ENCODE results near the gene MYH7. TPM values are rescaled to one million over a fixed set of nuclear protein-coding genes. Genes with fewer than 3 reads are reported as not detected.

Gene MYH7
- polyA plus RNA-seq, 1 of the 3 experiments (the other 2 are of a cell fraction): not detected

DNA sequence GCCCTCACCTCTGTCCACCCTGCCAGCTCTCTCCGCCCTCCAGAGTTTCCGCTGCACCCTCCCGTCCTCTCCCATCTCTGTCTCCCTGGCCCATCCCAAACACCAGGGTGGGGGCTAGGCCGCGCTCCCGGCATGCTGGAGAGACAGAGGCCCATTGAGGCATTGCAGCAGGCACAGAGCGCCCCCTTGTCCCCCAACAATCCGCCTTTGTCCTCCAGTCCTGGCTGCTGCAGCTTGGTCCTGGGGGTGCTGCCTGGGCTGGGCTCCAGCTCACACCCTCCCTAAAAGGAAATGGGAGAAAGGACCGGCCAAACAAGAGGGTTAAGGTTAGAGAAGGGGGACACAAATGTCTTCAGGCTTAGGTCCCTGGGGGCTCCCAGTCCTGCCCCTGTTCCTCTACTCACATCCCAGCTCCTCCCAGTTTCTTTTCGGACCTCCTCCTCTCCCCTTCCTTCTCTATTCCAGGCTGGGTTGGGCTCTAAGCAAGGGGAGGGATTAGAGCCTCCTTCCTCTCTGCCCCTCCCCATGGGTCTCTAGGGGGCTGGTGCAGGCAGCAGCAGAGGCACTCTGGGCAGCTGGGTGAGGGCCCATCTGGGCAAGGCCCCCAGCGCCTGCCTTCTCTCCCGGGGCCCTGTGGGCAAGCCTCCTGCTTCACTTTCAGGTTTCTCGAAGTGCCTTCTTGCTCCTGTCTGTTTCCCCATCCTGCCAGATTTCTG, 58.8 kb downstream of the MYH7 start, which contains the start of gene CMTM5:
TSS of gene CMTM5 (plus strand) at position 565 of the 716 bp plus-strand sequence. CDS start 206 bp downstream, outside the sequence.
- Histone ChIP-seq H3K9me3 (no peaks in the 10 kb centered on the region), H3K4me2 (no peak within 1 kb of the TSS), H3K4me1 (ENCODE audit: control insufficient read depth in 1 of 2, insufficient read depth in 2 of 2, low read depth in 1 of 2, low read length in 1 of 2) (peaks cover 0 to 3% of the 10 kb centered on the region in 2 experiments; a peak in 1 of 4 replicates), H3K27ac (ENCODE audit: low read depth in 2 of 2, low read length in 1 of 2) (no peak within 1 kb of the TSS), H2AFZ (ENCODE audit: low read depth) (no peak within 1 kb of the TSS), H3K9ac (no peak within 1 kb of the TSS), H3K4me3 (ENCODE audit: low read depth in 2 of 2, low read length in 1 of 2) (no peak within 1 kb of the TSS), H4K20me1 (ENCODE audit: insufficient read depth) (no peaks in the 10 kb centered on the region), H3K36me3 (replicated peaks in 1 of 2; ENCODE audit: control insufficient read depth in 1 of 2, insufficient read depth in 2 of 2, low read length in 1 of 2) (no peaks in the 10 kb centered on the region), H3K9me2 (no peaks in the 10 kb centered on the region), H3F3A (replicated peaks; ENCODE audit: insufficient read depth) (no peaks in the 10 kb centered on the region), H3K79me2 (ENCODE audit: insufficient read depth) (no peaks in the 10 kb centered on the region), H3K27me3 (ENCODE audit: insufficient read depth) (peaks cover 2% of the 10 kb centered on the region)
- TF ChIP-seq JUND (IDR thresholded peaks at IDR 0.05) (no peak), CHD2 (IDR thresholded peaks at IDR 0.05; ENCODE audit: low read length, partially characterized antibody) (no peak), GABPA (IDR thresholded peaks at IDR 0.05; ENCODE audit: low read depth) (no peak), NFIC (IDR thresholded peaks at IDR 0.05; ENCODE audit: borderline replicate concordance) (no peak), GATA2 (CRISPR knock-in tag; IDR thresholded peaks at IDR 0.05) (no peak), RXRA (IDR thresholded peaks at IDR 0.05; ENCODE audit: borderline replicate concordance, low read depth) (no peak), ELF1 (IDR thresholded peaks at IDR 0.05) (no peak), POLR2AphosphoS5 (IDR thresholded peaks at IDR 0.05; ENCODE audit: low read depth, low read length) (no peak)
- TF ChIP-seq, protein P1, sequence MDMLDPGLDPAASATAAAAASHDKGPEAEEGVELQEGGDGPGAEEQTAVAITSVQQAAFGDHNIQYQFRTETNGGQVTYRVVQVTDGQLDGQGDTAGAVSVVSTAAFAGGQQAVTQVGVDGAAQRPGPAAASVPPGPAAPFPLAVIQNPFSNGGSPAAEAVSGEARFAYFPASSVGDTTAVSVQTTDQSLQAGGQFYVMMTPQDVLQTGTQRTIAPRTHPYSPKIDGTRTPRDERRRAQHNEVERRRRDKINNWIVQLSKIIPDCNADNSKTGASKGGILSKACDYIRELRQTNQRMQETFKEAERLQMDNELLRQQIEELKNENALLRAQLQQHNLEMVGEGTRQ (IDR thresholded peaks at IDR 0.05; ENCODE audit: borderline replicate concordance, low read depth, low read length): no peak
- TF ChIP-seq, protein P2, sequence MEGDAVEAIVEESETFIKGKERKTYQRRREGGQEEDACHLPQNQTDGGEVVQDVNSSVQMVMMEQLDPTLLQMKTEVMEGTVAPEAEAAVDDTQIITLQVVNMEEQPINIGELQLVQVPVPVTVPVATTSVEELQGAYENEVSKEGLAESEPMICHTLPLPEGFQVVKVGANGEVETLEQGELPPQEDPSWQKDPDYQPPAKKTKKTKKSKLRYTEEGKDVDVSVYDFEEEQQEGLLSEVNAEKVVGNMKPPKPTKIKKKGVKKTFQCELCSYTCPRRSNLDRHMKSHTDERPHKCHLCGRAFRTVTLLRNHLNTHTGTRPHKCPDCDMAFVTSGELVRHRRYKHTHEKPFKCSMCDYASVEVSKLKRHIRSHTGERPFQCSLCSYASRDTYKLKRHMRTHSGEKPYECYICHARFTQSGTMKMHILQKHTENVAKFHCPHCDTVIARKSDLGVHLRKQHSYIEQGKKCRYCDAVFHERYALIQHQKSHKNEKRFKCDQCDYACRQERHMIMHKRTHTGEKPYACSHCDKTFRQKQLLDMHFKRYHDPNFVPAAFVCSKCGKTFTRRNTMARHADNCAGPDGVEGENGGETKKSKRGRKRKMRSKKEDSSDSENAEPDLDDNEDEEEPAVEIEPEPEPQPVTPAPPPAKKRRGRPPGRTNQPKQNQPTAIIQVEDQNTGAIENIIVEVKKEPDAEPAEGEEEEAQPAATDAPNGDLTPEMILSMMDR (IDR thresholded peaks at IDR 0.05): no peak
- TF ChIP-seq, protein P3, sequence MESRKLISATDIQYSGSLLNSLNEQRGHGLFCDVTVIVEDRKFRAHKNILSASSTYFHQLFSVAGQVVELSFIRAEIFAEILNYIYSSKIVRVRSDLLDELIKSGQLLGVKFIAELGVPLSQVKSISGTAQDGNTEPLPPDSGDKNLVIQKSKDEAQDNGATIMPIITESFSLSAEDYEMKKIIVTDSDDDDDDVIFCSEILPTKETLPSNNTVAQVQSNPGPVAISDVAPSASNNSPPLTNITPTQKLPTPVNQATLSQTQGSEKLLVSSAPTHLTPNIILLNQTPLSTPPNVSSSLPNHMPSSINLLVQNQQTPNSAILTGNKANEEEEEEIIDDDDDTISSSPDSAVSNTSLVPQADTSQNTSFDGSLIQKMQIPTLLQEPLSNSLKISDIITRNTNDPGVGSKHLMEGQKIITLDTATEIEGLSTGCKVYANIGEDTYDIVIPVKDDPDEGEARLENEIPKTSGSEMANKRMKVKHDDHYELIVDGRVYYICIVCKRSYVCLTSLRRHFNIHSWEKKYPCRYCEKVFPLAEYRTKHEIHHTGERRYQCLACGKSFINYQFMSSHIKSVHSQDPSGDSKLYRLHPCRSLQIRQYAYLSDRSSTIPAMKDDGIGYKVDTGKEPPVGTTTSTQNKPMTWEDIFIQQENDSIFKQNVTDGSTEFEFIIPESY (IDR thresholded peaks at IDR 0.05; ENCODE audit: borderline replicate concordance, low read depth): no peak
- 76% methylated on average over 13 of the region's 13 CpGs for WGBS (ENCODE audit: low lambda C conversion rate)
- no peak for DNase-seq
- ChIA-PET CTCF (interaction anchor here (0.8 to 8.2 kb wide), 4 partner anchors 50 to 256 kb away, joined by 3 to 179 read pairs (median 3); partner anchors contain the start of gene PABPN1), POLR2A (interaction anchor here (3.1 kb wide), 1 partner anchor 11 kb away, joined by 13 read pairs; the partner anchor contains the start of gene EFS)
